SK-N-MC (cell line): Measurements from ENCODE around the gene TSHZ3.
A peak's percentile ranks its signal among the peaks of the same experiment; 100 is the strongest.

Experiments used
- DNase-seq: peaks from one replicate; pipeline ENCODE4 v3.0.0-alpha.2; 2011; ENCODE audit warnings: low read depth, low spot score
- H3K27ac ChIP-seq: fragments of 200-600 bp; sonication (generic); 2 replicates; pipeline ENCODE4 v1.5.1; 2016; ENCODE audit warnings: mixed run types
- H3K36me3 ChIP-seq: fragments of 200-600 bp; sonication (generic); 2 replicates; pipeline ENCODE4 v1.6.1; 2017; ENCODE audit warnings: antibody characterized with exemption, low read length, mixed read lengths; ENCODE audit not compliant: insufficient read depth
- H3K4me3 ChIP-seq: fragments of 200-600 bp; sonication (generic); 2 replicates; pipeline ENCODE4 v1.5.1; 2016
- H3K9ac ChIP-seq: fragments of 200-600 bp; sonication (generic); 2 replicates; pipeline ENCODE4 v1.8.0; 2017; ENCODE audit warnings: mixed run types, mixed read lengths; ENCODE audit not compliant: insufficient read length
- H3K9me3 ChIP-seq: fragments of 200-600 bp; sonication (generic); 2 replicates; pipeline ENCODE4 v1.6.1; 2017; ENCODE audit warnings: low read depth, mild to moderate bottlenecking, antibody characterized with exemption, low read length, moderate library complexity, mixed read lengths
- EZH2 ChIP-seq: fragments of 200-600 bp; sonication (generic); IDR thresholded peaks from one replicate; pipeline ENCODE4 v1.6.1; 2017; ENCODE audit warnings: antibody characterized with exemption
- FOXP2 ChIP-seq: optimal IDR thresholded peaks from 2 replicates; pipeline ENCODE3; 2011; ENCODE audit warnings: mild to moderate bottlenecking, moderate library complexity; ENCODE audit not compliant: insufficient read depth; ENCODE audit errors: extremely low read length, control extremely low read depth
- POLR2AphosphoS5 ChIP-seq: IDR thresholded peaks from 2 replicates; pipeline ENCODE4 v1.6.1; 2012; ENCODE audit warnings: mild to moderate bottlenecking, low read depth, low read length, borderline replicate concordance

The TSHZ3 gene

DNA sequence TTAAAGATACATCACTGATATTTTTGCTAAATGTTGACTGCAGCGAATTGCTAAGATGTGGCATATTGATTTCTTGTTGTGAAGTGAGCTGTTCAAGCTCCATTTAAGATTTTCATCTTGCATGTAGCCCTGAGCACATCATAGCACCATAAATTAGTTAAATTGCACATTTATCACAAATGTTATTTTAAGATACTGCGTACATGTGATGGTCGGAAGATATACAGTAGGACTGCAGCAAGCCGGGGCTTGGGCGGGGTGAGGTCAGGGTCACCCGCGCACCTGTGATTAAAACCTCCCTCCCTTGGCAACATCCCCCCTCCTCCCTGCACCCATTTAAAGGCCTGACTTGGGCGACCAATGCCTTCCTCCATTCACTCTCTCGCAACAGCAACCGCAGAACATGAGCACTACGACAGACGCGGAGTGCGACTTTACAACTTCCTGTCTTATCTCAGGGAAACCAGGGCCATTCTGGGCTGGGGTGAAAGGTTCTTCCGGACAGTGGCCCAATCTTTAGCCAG is 76.6 kb downstream of the TSHZ3 start:
- no peaks in the 10 kb centered on the region for H3K9me3 ChIP-seq
- no peak overlapping the region for H3K9ac ChIP-seq
- peaks cover 47% of the 10 kb centered on the region for H3K36me3 ChIP-seq
- TF ChIP-seq EZH2 (no peak), POLR2AphosphoS5 (no peak; the same call in 1 of the 2 replicates), FOXP2 (no peak)
- H3K4me3 ChIP-seq, result no peak overlapping the region
- peak overlapping the region; percentile 44 for H3K27ac ChIP-seq
- no peak for DNase-seq

- H3K4me3 ChIP-seq, result no peak overlapping the region
- H3K9me3 ChIP-seq, result no peaks in the 10 kb centered on the region
- TF ChIP-seq FOXP2 (no peak), EZH2 (no peak), POLR2AphosphoS5 (no peak; the same call in 1 of the 2 replicates)
- no peak overlapping the region for H3K9ac ChIP-seq
- DNase-seq, result peak; percentile 22
- peaks cover 34% of the 10 kb centered on the region for H3K36me3 ChIP-seq
- peak overlapping the region; percentile 44 for H3K27ac ChIP-seq
These were observed 77.8 kb downstream of the TSHZ3 start for GRCh38 chr19:31271306-31271911.

- no peak overlapping the region for H3K9ac ChIP-seq
- peaks cover 30% of the 10 kb centered on the region for H3K36me3 ChIP-seq
- no peaks in the 10 kb centered on the region for H3K9me3 ChIP-seq
- no peak for TF ChIP-seq FOXP2
- no peak for TF ChIP-seq POLR2AphosphoS5
- no peak for TF ChIP-seq EZH2
- no peak overlapping the region for H3K4me3 ChIP-seq
- no peak for DNase-seq
- H3K27ac ChIP-seq, result peak overlapping the region; percentile 44; the same call in 1 of the 2 replicates
These were observed 78.3 kb downstream of the TSHZ3 start for GRCh38 chr19:31270897-31271296.

DNA sequence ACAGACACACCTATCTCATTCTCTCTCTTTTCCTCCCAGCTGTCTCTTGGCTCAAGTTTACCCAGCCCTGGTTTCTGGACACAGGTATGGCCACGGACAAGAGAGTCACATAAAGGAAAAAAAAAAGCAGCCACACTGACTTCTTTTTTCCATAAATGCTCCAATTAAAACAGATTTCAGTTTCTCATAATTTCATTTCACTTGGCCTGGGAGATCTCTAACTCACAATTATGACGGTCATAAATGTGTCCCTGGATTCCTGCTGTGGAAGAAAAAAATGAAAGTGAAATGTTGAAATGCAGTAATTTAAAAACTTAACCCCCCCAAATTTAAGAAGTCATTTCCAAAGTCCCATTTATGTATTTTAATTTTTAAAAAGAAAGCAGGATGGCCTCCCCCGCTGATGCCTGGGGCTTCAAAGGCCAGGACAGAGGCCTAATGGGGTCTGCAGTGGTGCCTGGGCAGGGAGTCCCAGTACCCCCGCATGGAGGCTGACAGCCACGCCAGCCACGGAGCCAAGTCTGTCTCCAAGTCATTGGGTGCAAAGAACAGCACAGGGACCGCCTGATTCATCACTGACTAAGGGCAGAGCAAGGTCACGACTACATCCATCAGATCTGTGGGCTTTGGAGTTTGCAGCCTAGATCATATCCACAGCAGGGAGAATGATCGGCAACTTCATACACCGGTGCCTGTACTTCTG is 79.7 kb downstream of the TSHZ3 start:
- DNase-seq, result no peak
- Histone ChIP-seq H3K9ac (no peak overlapping the region), H3K4me3 (no peak overlapping the region), H3K36me3 (peaks cover 17% of the 10 kb centered on the region), H3K27ac (peak overlapping the region; percentile 52), H3K9me3 (no peaks in the 10 kb centered on the region)
- no peak for TF ChIP-seq FOXP2
- no peak for TF ChIP-seq EZH2
- TF ChIP-seq POLR2AphosphoS5, result no peak; the same call in 1 of the 2 replicates

GRCh38 chr19:31268751-31269383 is 80.4 kb downstream of the TSHZ3 start:
- H3K4me3 ChIP-seq, result no peak overlapping the region
- H3K9ac ChIP-seq, result no peak overlapping the region
- DNase-seq, result no peak
- H3K36me3 ChIP-seq, result peaks cover 12% of the 10 kb centered on the region; the same call in 1 of the 2 replicates
- no peak overlapping the region; the same call in 1 of the 2 replicates for H3K27ac ChIP-seq
- TF ChIP-seq FOXP2, result no peak
- no peak for TF ChIP-seq EZH2
- TF ChIP-seq POLR2AphosphoS5, result no peak
- H3K9me3 ChIP-seq, result no peaks in the 10 kb centered on the region

GRCh38 chr19:31266731-31267130 is 82.5 kb downstream of the TSHZ3 start:
- no peak overlapping the region for H3K27ac ChIP-seq
- H3K9me3 ChIP-seq, result no peaks in the 10 kb centered on the region
- no peaks in the 10 kb centered on the region for H3K36me3 ChIP-seq
- TF ChIP-seq FOXP2, result no peak
- TF ChIP-seq POLR2AphosphoS5, result no peak
- no peak for TF ChIP-seq EZH2
- no peak overlapping the region for H3K4me3 ChIP-seq
- DNase-seq, result no peak
- H3K9ac ChIP-seq, result no peak overlapping the region

DNA sequence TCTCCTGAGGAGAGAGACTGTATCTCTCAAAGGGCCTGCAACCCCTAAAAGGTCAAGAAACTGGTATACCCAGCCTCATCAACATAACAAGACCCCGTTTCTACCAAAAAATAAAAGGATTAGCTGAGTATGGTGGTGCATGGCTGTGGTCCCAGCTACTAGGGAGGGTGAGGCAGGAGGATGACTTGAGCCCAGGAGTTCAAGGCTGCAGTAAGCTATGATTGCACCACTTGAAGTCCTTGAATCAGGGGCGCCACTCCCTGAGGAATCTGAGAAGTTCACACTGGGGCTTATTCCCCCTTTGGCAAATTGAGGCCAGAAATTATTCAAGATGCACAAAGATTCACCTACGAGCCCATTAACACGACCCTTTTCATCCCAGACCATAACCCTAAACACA is 83.0 kb downstream of the TSHZ3 start:
- no peak overlapping the region for H3K27ac ChIP-seq
- DNase-seq, result no peak
- H3K4me3 ChIP-seq, result no peak overlapping the region
- H3K9ac ChIP-seq, result no peak overlapping the region
- TF ChIP-seq POLR2AphosphoS5 (no peak), FOXP2 (no peak), EZH2 (no peak)
- no peaks in the 10 kb centered on the region for H3K9me3 ChIP-seq
- H3K36me3 ChIP-seq, result no peaks in the 10 kb centered on the region

GRCh38 chr19:31264041-31264778 is 85.0 kb downstream of the TSHZ3 start:
- H3K27ac ChIP-seq, result no peak overlapping the region

More at GRCh38 chr19:31264041-31264778, 85.0 kb downstream of the TSHZ3 start:
- Histone ChIP-seq H3K36me3 (no peaks in the 10 kb centered on the region), H3K4me3 (no peak overlapping the region), H3K9ac (no peak overlapping the region), H3K9me3 (no peaks in the 10 kb centered on the region)
- TF ChIP-seq EZH2, result no peak
- no peak for TF ChIP-seq FOXP2
- no peak for TF ChIP-seq POLR2AphosphoS5
- DNase-seq, result no peak
